Skeletal muscle tissue (tissue), 5 donors: ENCODE measurements around the gene RPLP2. TPM values are rescaled to one million over a fixed set of nuclear protein-coding genes. Genes with fewer than 3 reads are reported as not detected.

Experiments
- H3K27ac ChIP-seq: one replicate; pipeline ENCODE4 v1.7.0; 2013; ENCODE audit warnings: mild to moderate bottlenecking, low read depth, low read length, inconsistent platforms
- H3K27me3 ChIP-seq, 3 donors: one replicate each; pipeline ENCODE4 v1.7.0; 2013; ENCODE audit warnings: low read length in 3 of 3; ENCODE audit not compliant: control insufficient read depth in 3 of 3, insufficient read depth in 3 of 3
- H3K36me3 ChIP-seq, 3 donors: one replicate each; pipeline ENCODE4 v1.7.0; 2013; ENCODE audit warnings: low read length in 3 of 3; ENCODE audit not compliant: control insufficient read depth in 3 of 3, insufficient read depth in 3 of 3
- H3K4me1 ChIP-seq, 3 donors: one replicate each; pipeline ENCODE4 v1.7.0; 2013; ENCODE audit warnings: low read length in 3 of 3, mild to moderate bottlenecking in 3 of 3; ENCODE audit not compliant: control insufficient read depth in 3 of 3, insufficient read depth in 3 of 3
- H3K4me3 ChIP-seq, 3 donors: one replicate each; pipeline ENCODE4 v1.7.0; 2013; ENCODE audit warnings: low read length in 3 of 3
- H3K9ac ChIP-seq, 3 donors: one replicate each; pipeline ENCODE4 v1.7.0; 2013; ENCODE audit warnings: low read length in 3 of 3, mild to moderate bottlenecking in 3 of 3, moderate library complexity in 2 of 3, low read depth in 1 of 3
- H3K9me3 ChIP-seq, 3 donors: one replicate each; pipeline ENCODE4 v1.7.0; 2013; ENCODE audit warnings: low read length in 3 of 3; ENCODE audit not compliant: control insufficient read depth in 3 of 3
- small RNA-seq: library from RNA; depleted of rRNA; stranded (forward); fragments of <200 nt; gene quantifications from one replicate; pipeline ENCODE3, GENCODE V24; 2014
- total RNA-seq: library from RNA; depleted of rRNA; stranded (reverse); fragments of >200 nt; gene quantifications from one replicate; pipeline ENCODE4 v1.2.3, GENCODE V29; 2014
- donor health status: Osteomylitis.

Gene RPLP2
- total RNA-seq, 1 donor from 2014 or later: 414 TPM

DNA sequence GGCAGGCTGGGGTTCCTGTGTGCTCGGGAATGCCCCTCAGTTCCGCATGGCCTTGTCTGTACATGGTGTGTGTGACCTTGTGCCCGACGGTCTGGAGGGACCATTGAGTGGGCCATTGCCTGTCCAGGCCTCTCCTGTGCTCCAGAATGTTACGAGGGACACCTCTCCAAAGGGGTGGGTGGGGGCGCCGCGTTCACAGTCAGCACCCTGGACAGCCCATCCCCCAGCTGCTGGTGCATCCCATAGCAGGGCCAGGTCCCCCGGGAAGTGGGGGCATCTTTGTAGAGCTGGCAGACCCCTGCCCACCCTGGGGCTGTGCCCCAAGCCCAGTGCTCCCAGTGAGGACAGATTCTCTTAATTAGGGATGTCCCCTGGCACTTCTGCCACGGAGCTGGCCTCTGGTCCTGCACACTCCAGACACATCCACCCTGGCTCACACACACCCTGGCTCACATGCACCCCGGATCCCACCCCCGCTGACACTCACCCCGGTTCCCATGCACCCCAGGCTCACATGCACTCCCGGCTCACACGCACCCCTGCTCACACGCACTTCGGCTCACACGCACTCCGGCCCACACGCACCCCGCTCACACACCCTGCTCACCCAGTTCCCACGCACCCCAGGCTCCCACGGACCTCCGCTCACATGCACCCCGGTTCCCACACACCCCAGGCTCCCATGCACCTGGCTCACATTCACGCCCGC lies 48.4 kb downstream of the RPLP2 start:
- no peak overlapping the region for H3K4me3 ChIP-seq
- H3K27ac ChIP-seq: no peak overlapping the region
- peaks cover 12 to 25% (median 17%) of the 10 kb centered on the region in 3 donors for H3K4me1 ChIP-seq
- no peaks in the 10 kb centered on the region for H3K27me3 ChIP-seq
- no peaks in the 10 kb centered on the region for H3K9me3 ChIP-seq
- H3K36me3 ChIP-seq: no peaks in the 10 kb centered on the region
- H3K9ac ChIP-seq: no peak overlapping the region

DNA sequence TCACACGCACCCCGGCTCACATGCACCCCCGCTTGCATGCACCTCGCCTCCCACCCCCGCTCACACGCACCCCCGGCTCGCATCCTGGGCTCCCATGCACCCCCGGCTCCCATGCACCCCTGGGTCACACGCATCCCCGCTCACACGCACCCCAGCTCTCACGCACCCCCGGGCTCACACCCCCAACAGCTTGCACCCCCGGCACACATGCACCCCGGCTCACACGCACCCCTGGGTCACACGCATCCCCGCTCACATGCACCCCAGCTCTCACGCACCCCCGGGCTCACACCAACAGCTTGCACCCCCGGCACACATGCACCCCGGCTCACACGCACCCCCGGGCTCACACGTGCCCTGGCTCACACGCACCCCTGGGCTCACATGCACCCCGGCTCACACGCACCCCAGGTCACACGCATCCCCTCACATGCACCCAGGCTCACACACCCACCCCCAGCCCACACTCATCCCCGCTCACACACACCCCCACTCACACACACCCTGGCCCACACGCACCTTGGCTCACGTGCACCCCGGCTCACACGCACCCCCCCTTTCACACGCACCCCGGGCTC lies 49.1 kb downstream of the RPLP2 start:
- no peak overlapping the region for H3K9ac ChIP-seq

DNA sequence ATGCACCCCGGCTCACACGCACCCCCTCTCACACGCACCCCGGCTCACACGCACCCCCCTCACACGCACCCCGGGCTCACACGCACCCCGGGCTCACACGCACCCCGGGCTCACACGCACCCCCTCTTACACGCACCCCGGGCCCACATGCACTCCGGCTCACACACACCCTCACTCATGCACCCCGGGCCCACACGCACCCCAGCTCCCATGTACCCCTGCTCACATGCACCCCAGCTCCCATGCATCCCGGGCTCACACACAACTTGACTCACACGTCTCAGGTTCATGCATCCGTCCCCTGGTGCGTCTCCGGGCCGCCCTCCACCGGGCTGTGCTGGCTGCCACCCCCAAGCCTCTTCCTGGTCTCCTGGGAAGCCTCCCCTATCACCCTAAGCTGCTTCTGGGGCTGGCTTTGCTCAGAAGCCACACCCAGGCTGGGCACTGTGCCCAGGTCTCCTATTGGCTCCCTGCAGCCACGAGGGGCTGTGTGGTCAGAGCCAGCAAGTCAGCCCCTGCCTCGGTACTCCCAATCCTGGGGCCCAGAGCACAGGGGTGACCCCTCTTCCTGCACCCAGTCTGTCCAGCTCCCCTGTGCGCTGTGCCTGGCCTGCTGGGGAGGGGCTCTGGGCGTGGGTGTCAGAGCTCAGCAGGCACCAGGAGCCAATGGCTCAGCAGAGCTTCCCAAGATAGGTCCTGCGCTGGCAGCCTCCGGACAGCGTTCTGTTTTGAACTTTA lies 49.8 kb downstream of the RPLP2 start:
- Histone ChIP-seq H3K36me3 (peaks cover 0 to 3% (median 3%) of the 10 kb centered on the region in 3 donors), H3K4me3 (peak overlapping the region in 1 of 3 donors; percentile 50), H3K27ac (no peak overlapping the region), H3K9ac (peak overlapping the region in 1 of 3 donors; percentile 45), H3K4me1 (peaks cover 12 to 25% (median 17%) of the 10 kb centered on the region in 3 donors), H3K9me3 (no peaks in the 10 kb centered on the region), H3K27me3 (no peaks in the 10 kb centered on the region)

More for the DNA sequence above, 49.1 kb downstream of the RPLP2 start:
- H3K36me3 ChIP-seq: peaks cover 0 to 2% (median 0%) of the 10 kb centered on the region in 3 donors
- H3K4me3 ChIP-seq: no peak overlapping the region
- H3K4me1 ChIP-seq: peaks cover 12 to 25% (median 17%) of the 10 kb centered on the region in 3 donors
- H3K27me3 ChIP-seq: no peaks in the 10 kb centered on the region
- no peaks in the 10 kb centered on the region for H3K9me3 ChIP-seq
- H3K27ac ChIP-seq: no peak overlapping the region

DNA sequence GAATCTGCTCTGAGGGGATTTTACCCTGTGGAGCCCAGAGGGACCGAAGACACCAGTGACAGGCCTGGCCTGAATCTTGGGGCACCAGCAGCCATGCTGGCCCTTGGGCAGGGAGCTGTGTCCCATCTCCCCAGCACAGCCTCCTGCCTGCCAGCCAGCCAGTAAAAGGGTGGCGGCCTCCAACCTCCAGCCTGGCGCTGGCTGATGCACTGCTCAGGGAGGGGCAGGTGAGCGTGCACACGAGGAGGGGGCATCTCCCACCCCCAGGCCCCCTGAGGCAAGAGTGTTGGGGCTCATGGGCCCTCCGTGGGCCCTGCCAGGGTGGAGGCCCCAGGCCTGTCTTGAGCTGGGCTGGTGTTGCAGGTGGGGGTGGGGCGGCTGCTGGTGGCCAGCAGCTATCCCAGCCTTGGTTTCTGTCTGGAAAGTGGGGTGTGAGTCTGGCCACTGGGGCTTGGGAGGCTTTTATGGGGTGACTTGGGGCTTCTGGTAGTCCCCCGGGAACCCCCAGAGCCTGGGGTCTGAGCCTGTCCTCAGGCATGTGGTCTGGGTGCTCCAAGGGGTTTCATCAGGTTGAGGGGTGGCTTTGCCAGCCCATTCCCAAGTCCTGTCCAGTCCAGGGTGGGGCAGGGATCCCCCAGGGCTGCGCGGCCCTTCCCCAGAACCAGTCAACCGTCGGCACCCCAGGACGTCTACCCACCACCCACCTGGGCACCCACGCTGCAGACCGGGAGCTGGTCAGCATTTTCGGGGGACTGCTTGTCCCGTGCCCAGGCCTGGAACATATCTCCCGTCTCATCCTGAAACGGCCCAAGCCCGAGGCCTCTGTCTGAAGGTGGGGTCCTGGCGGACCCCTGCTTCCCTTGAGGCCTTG lies 50.7 kb downstream of the RPLP2 start:
- Histone ChIP-seq H3K36me3 (peaks cover under 1 to 7% (median 5%) of the 10 kb centered on the region in 3 donors), H3K9ac (no peak overlapping the region), H3K27ac (no peak overlapping the region), H3K27me3 (no peaks in the 10 kb centered on the region), H3K4me1 (peaks cover 12 to 25% (median 17%) of the 10 kb centered on the region in 3 donors), H3K9me3 (no peaks in the 10 kb centered on the region), H3K4me3 (peak overlapping the region in 1 of 3 donors; percentile 50)

DNA sequence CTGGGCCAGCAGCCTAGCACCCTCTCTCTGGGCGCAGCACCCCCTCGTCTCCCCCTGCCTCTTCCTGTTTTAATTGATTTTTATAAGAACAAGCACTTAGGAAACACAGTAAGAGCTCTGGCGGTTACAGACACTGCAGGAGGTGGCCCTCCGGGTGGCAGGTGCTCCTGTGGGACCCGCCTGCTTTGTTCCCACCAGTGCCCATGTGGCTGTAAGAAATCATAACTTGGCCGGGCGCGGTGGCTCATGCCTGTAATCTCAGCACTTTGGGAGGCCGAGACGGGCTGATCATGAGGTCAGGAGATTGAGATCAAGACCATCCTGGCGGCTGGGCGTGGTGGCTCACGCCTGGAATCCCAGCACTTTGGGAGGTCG lies 51.3 kb downstream of the RPLP2 start:
- Histone ChIP-seq H3K9me3 (no peaks in the 10 kb centered on the region), H3K9ac (no peak overlapping the region), H3K4me1 (peaks cover 12 to 25% (median 17%) of the 10 kb centered on the region in 3 donors), H3K27me3 (no peaks in the 10 kb centered on the region), H3K27ac (no peak overlapping the region), H3K4me3 (no peak overlapping the region), H3K36me3 (peaks cover 3 to 11% (median 9%) of the 10 kb centered on the region in 3 donors)

DNA sequence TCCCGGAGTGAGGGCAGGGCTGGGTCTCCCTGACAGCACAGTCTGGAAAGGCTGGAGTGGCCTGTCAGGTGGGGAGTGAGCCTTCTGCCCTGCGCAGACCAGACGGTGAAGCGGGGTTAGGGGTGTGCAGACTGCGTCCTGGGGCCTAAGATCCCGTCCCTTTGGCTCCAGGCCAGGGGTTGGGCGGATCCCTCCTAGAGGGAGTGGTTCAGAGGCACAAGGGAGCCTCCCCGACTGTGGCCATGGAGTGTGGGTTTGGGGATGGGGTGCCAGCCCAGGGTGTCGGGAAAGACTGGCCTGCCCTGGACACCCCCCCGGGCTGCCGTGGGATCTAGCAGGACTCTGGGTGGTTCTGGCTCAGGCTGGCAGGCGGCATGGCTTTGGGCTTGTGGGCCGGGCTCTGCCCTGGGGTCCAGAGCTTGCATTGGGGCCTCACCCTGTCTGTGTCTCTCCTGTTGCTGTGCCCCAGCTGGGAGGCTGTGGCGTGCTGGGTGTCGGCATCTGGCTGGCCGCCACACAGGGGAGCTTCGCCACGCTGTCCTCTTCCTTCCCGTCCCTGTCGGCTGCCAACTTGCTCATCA lies 52.4 kb downstream of the RPLP2 start:
- Histone ChIP-seq H3K4me3 (no peak overlapping the region), H3K36me3 (peaks cover 3 to 14% (median 13%) of the 10 kb centered on the region in 3 donors), H3K27me3 (no peaks in the 10 kb centered on the region), H3K27ac (no peak overlapping the region), H3K4me1 (peaks cover 12 to 25% (median 17%) of the 10 kb centered on the region in 3 donors), H3K9me3 (no peaks in the 10 kb centered on the region), H3K9ac (no peak overlapping the region)

Small RNA genes lying within 50 kb of the gene (small RNA-seq; reads per million reads assigned to genes)
- gene SNORA52: not detected

Other genes starting within 250 kb of the RPLP2 start
- under 0.01 TPM for gene LMNTD2, start 249.2 kb upstream of the RPLP2 start, total RNA-seq
- gene RASSF7, start 249.0 kb upstream of the RPLP2 start, total RNA-seq: 0.52 TPM
- gene PHRF1, start 233.5 kb upstream of the RPLP2 start, total RNA-seq: 21.9 TPM
- gene IRF7, start 194.0 kb upstream of the RPLP2 start, total RNA-seq: 6.8 TPM
- gene CDHR5, start 185.0 kb upstream of the RPLP2 start, total RNA-seq: 1.0 TPM
- 74.6 TPM for gene SCT, start 182.8 kb upstream of the RPLP2 start, total RNA-seq
- gene DRD4, start 172.7 kb upstream of the RPLP2 start, total RNA-seq: not detected
- gene DEAF1, start 114.7 kb upstream of the RPLP2 start, total RNA-seq: 17.2 TPM
- 5.7 TPM for gene TMEM80, start 114.2 kb upstream of the RPLP2 start, total RNA-seq
- gene EPS8L2, start 103.7 kb upstream of the RPLP2 start, total RNA-seq: 1.0 TPM
- 78.3 TPM for gene TALDO1, start 62.5 kb upstream of the RPLP2 start, total RNA-seq
- gene GATD1, start 32.5 kb upstream of the RPLP2 start, total RNA-seq: 14.6 TPM
- gene CEND1, start 19.9 kb upstream of the RPLP2 start, total RNA-seq: not detected
- gene SLC25A22, start 11.7 kb upstream of the RPLP2 start, total RNA-seq: 2.6 TPM
- 2.1 TPM for gene PIDD1, start 4.7 kb upstream of the RPLP2 start, total RNA-seq
- gene PNPLA2, start 8.9 kb downstream of the RPLP2 start, total RNA-seq: 13.6 TPM
- 5.7 TPM for gene CRACR2B, start 18.0 kb downstream of the RPLP2 start, total RNA-seq
- 94.5 TPM for gene CD151, start 23.0 kb downstream of the RPLP2 start, total RNA-seq
- 46.4 TPM for gene POLR2L, start 32.6 kb downstream of the RPLP2 start, total RNA-seq
- 42.3 TPM for gene TSPAN4, start 32.9 kb downstream of the RPLP2 start, total RNA-seq
- 26.1 TPM for gene CHID1, start 100.8 kb downstream of the RPLP2 start, total RNA-seq
- 17.7 TPM for gene AP2A2, start 115.9 kb downstream of the RPLP2 start, total RNA-seq
- not detected for gene MUC6, start 226.8 kb downstream of the RPLP2 start, total RNA-seq